HL-60 (cell line): ENCODE data around the gene PGAP6.

Source experiments
- GABPA ChIP-seq: IDR thresholded peaks from 2 replicates; pipeline ENCODE4 v1.6.1; 2012; ENCODE audit warnings: low read depth
- POLR2AphosphoS5 ChIP-seq: IDR thresholded peaks from 2 replicates; pipeline ENCODE4 v1.6.1; 2012; ENCODE audit warnings: low read depth
- SPI1 ChIP-seq: IDR thresholded peaks from 2 replicates; pipeline ENCODE4 v1.6.1; 2012; ENCODE audit warnings: low read depth, mild to moderate bottlenecking, borderline replicate concordance
- TF ChIP-seq, protein P1 (sequence below): IDR thresholded peaks from one replicate; pipeline ENCODE4 v1.5.1; 2011; ENCODE audit warnings: low read length, control low read depth, inconsistent platforms; ENCODE audit not compliant: insufficient read depth
- TF ChIP-seq, protein P2 (sequence below): IDR thresholded peaks from 2 replicates; pipeline ENCODE4 v1.6.1; 2012; ENCODE audit warnings: low read depth; ENCODE audit not compliant: insufficient replicate concordance

DNA sequence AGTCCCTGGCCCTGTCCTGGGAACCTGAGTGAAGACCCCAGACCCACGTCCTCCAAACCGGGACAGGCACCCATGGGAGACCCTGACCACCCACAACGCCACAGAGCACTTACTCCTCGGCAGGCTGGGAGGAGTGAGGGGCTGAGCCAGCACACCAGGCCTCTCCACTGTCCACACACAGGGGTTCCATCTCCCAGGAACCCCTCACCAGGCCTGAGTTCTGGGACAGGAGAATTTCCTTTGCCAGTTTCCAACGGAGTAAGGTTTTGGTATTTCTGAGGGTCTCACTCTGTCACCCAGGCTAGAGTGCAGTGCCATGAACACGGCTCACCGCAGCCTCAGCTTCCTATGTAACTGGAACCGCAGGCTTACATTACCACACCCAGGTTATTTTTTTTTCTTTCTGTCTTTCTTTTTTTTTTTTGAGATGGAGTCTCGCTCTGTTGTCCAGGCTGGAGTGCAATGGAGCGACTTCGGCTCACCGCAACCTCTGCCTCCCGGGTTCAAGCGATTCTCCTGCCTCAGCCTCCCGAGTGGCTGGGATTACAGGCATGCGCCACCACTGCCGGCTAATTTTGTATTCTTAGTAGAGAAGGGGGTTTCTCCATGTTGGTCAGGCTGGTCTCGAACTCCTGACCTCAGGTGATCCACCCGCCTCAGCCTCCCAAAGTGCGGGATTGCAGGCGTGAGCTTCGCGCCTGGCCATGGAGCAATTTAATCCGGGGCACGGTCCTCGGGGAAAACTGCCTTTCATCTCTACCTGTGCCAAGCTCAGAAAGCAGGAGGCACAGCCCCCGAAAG, 1.6 kb downstream of the PGAP6 start:
- TF ChIP-seq, protein P1, sequence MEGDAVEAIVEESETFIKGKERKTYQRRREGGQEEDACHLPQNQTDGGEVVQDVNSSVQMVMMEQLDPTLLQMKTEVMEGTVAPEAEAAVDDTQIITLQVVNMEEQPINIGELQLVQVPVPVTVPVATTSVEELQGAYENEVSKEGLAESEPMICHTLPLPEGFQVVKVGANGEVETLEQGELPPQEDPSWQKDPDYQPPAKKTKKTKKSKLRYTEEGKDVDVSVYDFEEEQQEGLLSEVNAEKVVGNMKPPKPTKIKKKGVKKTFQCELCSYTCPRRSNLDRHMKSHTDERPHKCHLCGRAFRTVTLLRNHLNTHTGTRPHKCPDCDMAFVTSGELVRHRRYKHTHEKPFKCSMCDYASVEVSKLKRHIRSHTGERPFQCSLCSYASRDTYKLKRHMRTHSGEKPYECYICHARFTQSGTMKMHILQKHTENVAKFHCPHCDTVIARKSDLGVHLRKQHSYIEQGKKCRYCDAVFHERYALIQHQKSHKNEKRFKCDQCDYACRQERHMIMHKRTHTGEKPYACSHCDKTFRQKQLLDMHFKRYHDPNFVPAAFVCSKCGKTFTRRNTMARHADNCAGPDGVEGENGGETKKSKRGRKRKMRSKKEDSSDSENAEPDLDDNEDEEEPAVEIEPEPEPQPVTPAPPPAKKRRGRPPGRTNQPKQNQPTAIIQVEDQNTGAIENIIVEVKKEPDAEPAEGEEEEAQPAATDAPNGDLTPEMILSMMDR = no peak
- TF ChIP-seq POLR2AphosphoS5 = no peak
- TF ChIP-seq, protein P2, sequence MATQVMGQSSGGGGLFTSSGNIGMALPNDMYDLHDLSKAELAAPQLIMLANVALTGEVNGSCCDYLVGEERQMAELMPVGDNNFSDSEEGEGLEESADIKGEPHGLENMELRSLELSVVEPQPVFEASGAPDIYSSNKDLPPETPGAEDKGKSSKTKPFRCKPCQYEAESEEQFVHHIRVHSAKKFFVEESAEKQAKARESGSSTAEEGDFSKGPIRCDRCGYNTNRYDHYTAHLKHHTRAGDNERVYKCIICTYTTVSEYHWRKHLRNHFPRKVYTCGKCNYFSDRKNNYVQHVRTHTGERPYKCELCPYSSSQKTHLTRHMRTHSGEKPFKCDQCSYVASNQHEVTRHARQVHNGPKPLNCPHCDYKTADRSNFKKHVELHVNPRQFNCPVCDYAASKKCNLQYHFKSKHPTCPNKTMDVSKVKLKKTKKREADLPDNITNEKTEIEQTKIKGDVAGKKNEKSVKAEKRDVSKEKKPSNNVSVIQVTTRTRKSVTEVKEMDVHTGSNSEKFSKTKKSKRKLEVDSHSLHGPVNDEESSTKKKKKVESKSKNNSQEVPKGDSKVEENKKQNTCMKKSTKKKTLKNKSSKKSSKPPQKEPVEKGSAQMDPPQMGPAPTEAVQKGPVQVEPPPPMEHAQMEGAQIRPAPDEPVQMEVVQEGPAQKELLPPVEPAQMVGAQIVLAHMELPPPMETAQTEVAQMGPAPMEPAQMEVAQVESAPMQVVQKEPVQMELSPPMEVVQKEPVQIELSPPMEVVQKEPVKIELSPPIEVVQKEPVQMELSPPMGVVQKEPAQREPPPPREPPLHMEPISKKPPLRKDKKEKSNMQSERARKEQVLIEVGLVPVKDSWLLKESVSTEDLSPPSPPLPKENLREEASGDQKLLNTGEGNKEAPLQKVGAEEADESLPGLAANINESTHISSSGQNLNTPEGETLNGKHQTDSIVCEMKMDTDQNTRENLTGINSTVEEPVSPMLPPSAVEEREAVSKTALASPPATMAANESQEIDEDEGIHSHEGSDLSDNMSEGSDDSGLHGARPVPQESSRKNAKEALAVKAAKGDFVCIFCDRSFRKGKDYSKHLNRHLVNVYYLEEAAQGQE = no peak
- TF ChIP-seq GABPA = no peak
- TF ChIP-seq SPI1 = no peak
